Neutrophil (primary cell): ENCODE measurements around the gene TBC1D4.
"Not testable (repeated sequence)": the region's sequence is repeated elsewhere in the genome, so short reads cannot be mapped to it uniquely, and the experiment has no call there.

Experiments used
- H3K27ac ChIP-seq: fragments of 200-600 bp; sonication (generic); 2 replicates; pipeline ENCODE4 v1.5.1; 2016; ENCODE audit warnings: mild to moderate bottlenecking, moderate library complexity
- H3K27me3 ChIP-seq: fragments of 200-600 bp; sonication (generic); 2 replicates; pipeline ENCODE4 v1.6.0; 2016; ENCODE audit warnings: mild to moderate bottlenecking
- H3K36me3 ChIP-seq: fragments of 200-600 bp; sonication (generic); 2 replicates; pipeline ENCODE4 v1.5.1; 2017
- H3K4me1 ChIP-seq, 2 experiments: fragments of 200-600 bp in 1 of 2; sonication (generic) in 1 of 2; 1 replicate in 1 of 2; 2 replicates in 1 of 2; pipeline versions ENCODE4 v1.5.1 to v1.6.1; 2013 to 2016; ENCODE audit warnings: low read depth in 1 of 2, low read length in 1 of 2, mild to moderate bottlenecking in 1 of 2, moderate library complexity in 1 of 2; ENCODE audit not compliant: control insufficient read depth in 1 of 2, insufficient read depth in 1 of 2
- H3K4me3 ChIP-seq, 2 experiments: fragments of 200-600 bp in 1 of 2; sonication (generic) in 1 of 2; 1 replicate in 1 of 2; 2 replicates in 1 of 2; pipeline ENCODE4 v1.5.1; 2013 to 2016; ENCODE audit warnings: low read depth in 1 of 2, low read length in 1 of 2, mild to moderate bottlenecking in 1 of 2, moderate library complexity in 1 of 2
- H3K9me3 ChIP-seq: fragments of 200-600 bp; sonication (generic); 2 replicates; pipeline ENCODE4 v1.5.1; 2016
- TF ChIP-seq, protein P1 (sequence below): fragments of 200-600 bp; sonication (generic); IDR thresholded peaks from 2 replicates; pipeline ENCODE4 v1.5.1; 2016; ENCODE audit warnings: antibody characterized with exemption

The TBC1D4 gene

DNA sequence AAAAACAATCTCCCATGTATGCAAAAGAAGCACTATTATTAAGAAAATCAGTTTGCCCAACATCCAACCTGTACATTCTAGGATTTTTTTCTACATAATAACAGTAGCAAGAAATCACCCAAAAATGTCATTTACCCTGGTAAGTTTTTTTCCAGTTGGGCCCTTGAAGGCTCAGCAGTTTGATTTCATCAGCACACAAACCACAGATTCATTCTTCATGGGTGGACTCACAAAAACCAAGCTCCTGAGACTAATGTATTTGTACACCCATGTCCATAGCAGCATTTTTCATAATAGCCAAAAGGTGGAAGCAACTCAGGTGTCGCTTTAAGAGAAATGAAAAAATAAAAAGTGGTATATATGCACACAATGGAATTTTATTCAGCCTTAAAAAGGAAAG, 210.1 kb downstream of the TBC1D4 start:
- no peak overlapping the region for H3K4me3 ChIP-seq
- no peak overlapping the region for H3K27ac ChIP-seq
- H3K27me3 ChIP-seq, result no peaks in the 10 kb centered on the region
- TF ChIP-seq, protein P1, sequence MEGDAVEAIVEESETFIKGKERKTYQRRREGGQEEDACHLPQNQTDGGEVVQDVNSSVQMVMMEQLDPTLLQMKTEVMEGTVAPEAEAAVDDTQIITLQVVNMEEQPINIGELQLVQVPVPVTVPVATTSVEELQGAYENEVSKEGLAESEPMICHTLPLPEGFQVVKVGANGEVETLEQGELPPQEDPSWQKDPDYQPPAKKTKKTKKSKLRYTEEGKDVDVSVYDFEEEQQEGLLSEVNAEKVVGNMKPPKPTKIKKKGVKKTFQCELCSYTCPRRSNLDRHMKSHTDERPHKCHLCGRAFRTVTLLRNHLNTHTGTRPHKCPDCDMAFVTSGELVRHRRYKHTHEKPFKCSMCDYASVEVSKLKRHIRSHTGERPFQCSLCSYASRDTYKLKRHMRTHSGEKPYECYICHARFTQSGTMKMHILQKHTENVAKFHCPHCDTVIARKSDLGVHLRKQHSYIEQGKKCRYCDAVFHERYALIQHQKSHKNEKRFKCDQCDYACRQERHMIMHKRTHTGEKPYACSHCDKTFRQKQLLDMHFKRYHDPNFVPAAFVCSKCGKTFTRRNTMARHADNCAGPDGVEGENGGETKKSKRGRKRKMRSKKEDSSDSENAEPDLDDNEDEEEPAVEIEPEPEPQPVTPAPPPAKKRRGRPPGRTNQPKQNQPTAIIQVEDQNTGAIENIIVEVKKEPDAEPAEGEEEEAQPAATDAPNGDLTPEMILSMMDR, result no peak
- H3K4me1 ChIP-seq, result no peaks in the 10 kb centered on the region
- H3K9me3 ChIP-seq, result no peaks in the 10 kb centered on the region
- H3K36me3 ChIP-seq, result no peaks in the 10 kb centered on the region

DNA sequence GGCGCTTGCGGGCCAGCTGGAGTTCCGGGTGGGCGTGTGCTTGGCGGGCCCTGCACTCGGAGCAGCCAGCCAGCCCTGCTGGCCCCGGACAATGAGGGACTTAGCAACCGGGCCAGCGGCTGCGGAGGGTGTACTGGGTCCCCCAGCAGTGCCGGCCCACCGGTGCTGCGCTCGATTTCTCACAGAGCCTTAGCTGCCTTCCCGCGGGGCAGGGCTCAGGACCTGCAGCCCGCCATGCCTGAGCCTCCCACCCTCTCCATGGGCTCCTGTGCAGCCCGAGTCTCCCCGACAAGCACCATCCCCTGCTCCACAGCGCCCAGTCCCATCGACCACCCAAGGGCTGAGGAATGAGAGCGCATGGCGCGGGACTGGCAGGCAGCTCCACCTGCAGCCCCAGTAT, 213.5 kb downstream of the TBC1D4 start:
- H3K27me3 ChIP-seq, H3K36me3 ChIP-seq, H3K27ac ChIP-seq, H3K4me3 ChIP-seq, H3K9me3 ChIP-seq, H3K4me1 ChIP-seq: not testable (repeated sequence)

DNA sequence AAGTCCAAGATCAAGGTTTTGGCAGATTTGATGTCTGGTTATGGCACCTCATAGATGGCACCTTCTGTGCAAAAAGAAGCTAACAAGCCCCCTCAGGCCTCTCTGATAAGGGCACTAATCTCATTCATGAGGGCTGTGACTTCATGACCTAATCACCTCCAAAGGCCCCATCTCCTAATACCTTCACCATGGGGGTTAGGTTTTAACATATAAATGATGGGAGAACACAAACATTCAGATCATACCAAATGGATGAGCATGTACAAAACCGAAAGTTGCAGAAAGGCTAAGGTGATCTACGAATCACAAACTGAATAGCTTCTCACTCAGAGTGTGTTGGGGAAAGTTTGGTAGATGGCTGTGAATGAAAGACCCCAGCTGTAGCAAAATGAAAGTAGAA, 217.4 kb downstream of the TBC1D4 start:
- Histone ChIP-seq H3K27me3 (no peaks in the 10 kb centered on the region), H3K27ac (no peak overlapping the region), H3K9me3 (no peaks in the 10 kb centered on the region), H3K4me1 (no peaks in the 10 kb centered on the region), H3K36me3 (no peaks in the 10 kb centered on the region), H3K4me3 (no peak overlapping the region)
- TF ChIP-seq, protein P1, result no peak

DNA sequence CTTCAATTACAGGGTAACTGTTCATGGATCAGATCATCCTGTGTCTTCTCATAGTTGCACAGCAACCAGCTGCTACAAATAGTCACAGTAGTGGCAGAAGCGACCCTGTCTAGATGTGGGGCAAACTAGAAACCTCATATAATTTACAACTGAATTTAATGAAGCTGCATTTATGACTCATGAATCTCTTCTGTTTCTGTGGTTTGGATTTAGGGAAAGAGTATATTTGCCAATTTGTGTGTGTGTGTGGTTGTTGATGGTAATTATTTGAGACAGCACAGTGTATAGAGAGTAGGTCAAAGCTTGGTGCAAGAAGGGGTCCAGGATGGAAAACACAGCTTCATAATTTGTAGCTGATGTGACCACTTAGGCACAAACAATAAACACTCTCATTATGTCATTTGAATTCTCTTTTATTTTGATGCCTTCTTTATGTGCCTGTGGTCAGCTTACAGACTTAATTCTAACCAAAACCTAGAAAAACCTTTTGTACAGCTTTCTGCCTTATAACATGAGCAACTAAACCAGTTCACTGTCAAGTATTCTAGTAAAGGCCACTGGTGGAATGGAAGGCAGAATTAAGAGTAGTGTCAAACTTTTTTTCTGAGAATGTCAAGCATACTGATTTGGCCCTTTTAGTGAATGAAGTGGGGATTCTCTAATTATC, 218.1 kb downstream of the TBC1D4 start:
- Histone ChIP-seq H3K4me1 (no peaks in the 10 kb centered on the region), H3K9me3 (no peaks in the 10 kb centered on the region), H3K27me3 (no peaks in the 10 kb centered on the region), H3K27ac (no peak overlapping the region), H3K4me3 (no peak overlapping the region), H3K36me3 (no peaks in the 10 kb centered on the region)
- TF ChIP-seq, protein P1, result no peak

DNA sequence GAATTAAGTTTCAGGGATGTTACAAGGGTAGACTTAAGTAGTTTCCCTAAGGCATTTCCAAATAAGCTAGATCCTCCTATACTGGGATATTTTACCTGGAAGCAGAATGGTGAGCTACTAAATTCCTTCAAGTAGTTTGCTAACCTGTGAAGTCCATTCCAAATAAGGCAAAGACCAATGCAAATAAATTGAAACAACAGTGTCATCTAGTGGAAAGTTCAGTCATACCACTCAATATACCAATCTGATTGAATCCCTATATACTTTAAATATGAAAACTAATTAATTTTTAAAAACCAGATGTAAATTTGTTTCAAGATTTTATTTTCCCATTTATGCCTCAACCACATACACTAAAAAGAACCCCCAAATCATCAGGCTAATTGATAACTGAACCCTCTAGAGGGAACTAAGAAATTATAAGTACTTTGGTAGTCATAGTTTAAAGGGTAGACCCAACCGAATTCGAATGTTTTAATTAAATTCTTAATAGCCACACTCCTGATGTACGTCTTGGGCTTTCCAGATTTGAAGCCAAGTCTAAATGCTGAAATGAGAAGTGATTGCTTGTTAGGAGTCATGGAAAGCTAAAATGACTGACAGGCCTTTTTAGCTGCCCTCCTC, 223.7 kb downstream of the TBC1D4 start:
- no peak overlapping the region for H3K27ac ChIP-seq
- no peak overlapping the region for H3K4me3 ChIP-seq
- H3K4me1 ChIP-seq, result no peaks in the 10 kb centered on the region
- TF ChIP-seq, protein P1, result no peak
- H3K9me3 ChIP-seq, result no peaks in the 10 kb centered on the region
- peaks cover 5% of the 10 kb centered on the region for H3K27me3 ChIP-seq
- H3K36me3 ChIP-seq, result no peaks in the 10 kb centered on the region

DNA sequence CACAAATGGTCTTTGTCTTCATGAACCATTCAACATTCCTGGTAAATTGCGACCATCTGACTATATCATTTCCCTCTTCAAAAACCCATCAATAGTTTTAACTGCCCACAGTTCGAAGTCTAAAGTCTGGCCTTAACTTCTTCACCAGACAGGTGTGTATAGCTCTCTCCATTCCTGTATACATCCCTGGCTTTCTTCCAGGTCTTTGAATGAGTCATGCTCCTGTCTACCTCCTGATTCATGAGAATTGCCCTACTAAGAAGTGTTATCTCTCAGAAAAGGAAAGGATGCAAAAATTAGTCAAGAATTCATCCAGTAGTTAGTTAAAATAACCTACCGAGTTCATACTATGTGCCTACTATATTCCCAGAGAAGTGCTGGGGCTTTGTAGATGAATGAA, 225.0 kb downstream of the TBC1D4 start:
- Histone ChIP-seq H3K4me3 (no peak overlapping the region), H3K36me3 (no peaks in the 10 kb centered on the region), H3K27ac (no peak overlapping the region), H3K27me3 (peaks cover 5% of the 10 kb centered on the region), H3K4me1 (no peaks in the 10 kb centered on the region), H3K9me3 (no peaks in the 10 kb centered on the region)
- TF ChIP-seq, protein P1, result no peak
